Stomach (tissue), 4 donors: ENCODE results near the gene PSEN2.

Experiments used
- CTCF ChIP-seq, 7 experiments: fragments of 450-650 bp in 4 of 7; fragments of 200-600 bp in 3 of 7; sonication (generic) in 3 of 7; IDR thresholded peaks; one replicate each; pipeline ENCODE4 v1.5.1; 2016 to 2019; ENCODE audit warnings: antibody characterized with exemption in 7 of 7, control low read depth in 2 of 7, mild to moderate bottlenecking in 1 of 7
- POLR2A ChIP-seq, 4 donors: fragments of 450-650 bp; IDR thresholded peaks; one replicate each; pipeline ENCODE4 v1.6.1; 2016; ENCODE audit warnings: antibody characterized with exemption in 4 of 4, control low read depth in 2 of 4, mild to moderate bottlenecking in 1 of 4, moderate library complexity in 1 of 4
- POLR2AphosphoS5 ChIP-seq, 3 donors: sonication (generic); formaldehyde crosslinking; IDR thresholded peaks; one replicate each; pipeline ENCODE4 v1.6.1; 2016; ENCODE audit warnings: antibody characterized with exemption in 3 of 3

GRCh38 chr1:226874579-226875425, 4.4 kb downstream of the PSEN2 start:
- TF ChIP-seq CTCF (IDR thresholded peaks at IDR 0.05): no peak
- no peak for TF ChIP-seq POLR2AphosphoS5 (IDR thresholded peaks at IDR 0.05)
- no peak for TF ChIP-seq POLR2A (IDR thresholded peaks at IDR 0.05)
